Gastroesophageal sphincter (tissue), 4 donors: ENCODE data around the gene NBEA. TPM values are rescaled to one million over a fixed set of nuclear protein-coding genes. Genes with fewer than 3 reads are reported as not detected.

Experiments
- ATAC-seq: fragments of 150-250 bp; one replicate; pipeline ENCODE4 v1.9.1; 2016; ENCODE audit warnings: mild to moderate bottlenecking, moderate library complexity
- H3K27ac ChIP-seq, 4 donors: fragments of 200-600 bp; sonication (generic) in 3 of 4; 1 replicate in 3 of 4; 2 replicates in 1 of 4; pipeline ENCODE4 v1.5.1; 2016 to 2019
- H3K27me3 ChIP-seq: fragments of 200-600 bp; sonication (generic); one replicate; pipeline ENCODE4 v1.5.1; 2019
- H3K36me3 ChIP-seq, 2 donors: fragments of 200-600 bp; sonication (generic); one replicate each; pipeline ENCODE4 v1.5.1; 2019; ENCODE audit warnings: control low read depth in 1 of 2
- H3K4me1 ChIP-seq, 3 donors: fragments of 200-600 bp; sonication (generic); 1 replicate in 2 of 3; 2 replicates in 1 of 3; pipeline ENCODE4 v1.5.1; 2016 to 2019; ENCODE audit warnings: control low read depth in 2 of 3
- H3K4me3 ChIP-seq, 2 donors: fragments of 200-600 bp; sonication (generic); one replicate each; pipeline ENCODE4 v1.5.1; 2019; ENCODE audit warnings: mild to moderate bottlenecking in 1 of 2, moderate library complexity in 1 of 2
- H3K9me3 ChIP-seq, 3 donors: fragments of 200-600 bp; sonication (generic); one replicate each; pipeline ENCODE4 v1.5.1; 2017 to 2019; ENCODE audit warnings: control low read depth in 2 of 3
- CTCF ChIP-seq, 4 experiments: fragments of 200-600 bp in 2 of 4; fragments of 450-650 bp in 2 of 4; sonication (generic) in 1 of 4; IDR thresholded peaks; one replicate each; pipeline ENCODE4 v1.5.1; 2017 to 2019; ENCODE audit warnings: antibody characterized with exemption in 4 of 4, mild to moderate bottlenecking in 2 of 4, moderate library complexity in 2 of 4
- EP300 ChIP-seq: sonication (generic); formaldehyde crosslinking; IDR thresholded peaks from one replicate; pipeline ENCODE4 v1.6.1; 2017; ENCODE audit warnings: antibody characterized with exemption, mild to moderate bottlenecking
- POLR2A ChIP-seq, 2 donors: fragments of 450-650 bp; IDR thresholded peaks; one replicate each; pipeline ENCODE4 v1.6.1; 2017; ENCODE audit warnings: antibody characterized with exemption in 2 of 2, mild to moderate bottlenecking in 2 of 2, moderate library complexity in 1 of 2
- POLR2AphosphoS5 ChIP-seq: sonication (generic); formaldehyde crosslinking; IDR thresholded peaks from one replicate; pipeline ENCODE4 v1.6.1; 2017; ENCODE audit warnings: antibody characterized with exemption
- WGBS, 2 donors: methylation state at CpG; one replicate each; pipeline ENCODE4 v1.1.5; 2018; ENCODE audit warnings: low coverage in 1 of 2; 5-methylcytosine and 5-hydroxymethylcytosine counted together
- total RNA-seq, 4 donors: library from RNA; depleted of rRNA; stranded (reverse); fragments of >200 nt; gene quantifications; one replicate each; pipeline ENCODE4 v1.1.0, GENCODE V29; 2016

NBEA gene
- total RNA-seq, 4 donors from 2014 or later: 24.8 to 52.1 (median 35.4) TPM

- no peak for ATAC-seq
- Histone ChIP-seq H3K4me1 (peaks cover 0 to 29% (median 10%) of the 10 kb centered on the region in 3 donors), H3K27ac (peak overlapping the region; percentile 18 to 69 (median 59)), H3K27me3 (no peaks in the 10 kb centered on the region), H3K9me3 (no peaks in the 10 kb centered on the region), H3K36me3 (no peaks in the 10 kb centered on the region), H3K4me3 (peak overlapping the region; percentile 21 to 29)
- 7 to 17% methylated on average over 8 to 11 of the region's 13 CpGs for WGBS, 2 donors
- TF ChIP-seq EP300 (no peak), POLR2A (IDR thresholded peaks at IDR 0.05) (no peak), CTCF (IDR thresholded peaks at IDR 0.05) (no peak), POLR2AphosphoS5 (no peak)
Measured at GRCh38 chr13:35699825-35700510, 757.9 kb downstream of the NBEA start.

GRCh38 chr13:35700671-35701070 is 758.6 kb downstream of the NBEA start:
- Histone ChIP-seq H3K9me3 (no peaks in the 10 kb centered on the region), H3K36me3 (no peaks in the 10 kb centered on the region), H3K27ac (peak overlapping the region in 3 of 4 donors; percentile 53 to 69 (median 65)), H3K4me1 (peaks cover 0 to 29% (median 10%) of the 10 kb centered on the region in 3 donors), H3K4me3 (no peak overlapping the region), H3K27me3 (no peaks in the 10 kb centered on the region)
- ATAC-seq: no peak
- TF ChIP-seq POLR2AphosphoS5: no peak
- TF ChIP-seq CTCF (IDR thresholded peaks at IDR 0.05): no peak
- no peak for TF ChIP-seq EP300
- no peak for TF ChIP-seq POLR2A (IDR thresholded peaks at IDR 0.05)
- WGBS, 2 donors: 67 to 71% methylated on average over 3 to 4 of the region's 5 CpGs

DNA sequence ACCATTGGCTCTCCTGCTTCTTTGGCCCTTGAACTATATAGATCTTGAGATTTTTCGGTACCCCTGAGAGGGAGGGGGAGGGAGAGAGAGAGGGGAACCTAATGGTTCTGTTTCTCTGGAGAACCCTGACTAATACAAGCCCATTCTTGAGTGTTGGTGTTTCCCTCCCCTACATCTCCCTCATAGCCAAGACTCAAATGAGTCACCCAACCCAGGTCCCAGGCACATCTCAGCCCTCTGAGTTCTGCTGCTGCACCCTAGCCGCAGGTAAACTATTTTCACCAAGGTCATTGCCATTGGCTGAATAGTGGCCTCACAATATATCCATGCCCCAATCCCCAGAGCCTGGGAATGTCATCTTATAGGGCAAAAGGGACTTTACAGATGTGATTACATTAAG is 760.2 kb downstream of the NBEA start:
- H3K27ac ChIP-seq: no peak overlapping the region
- no peaks in the 10 kb centered on the region for H3K9me3 ChIP-seq
- peaks cover 0 to 29% (median 10%) of the 10 kb centered on the region in 3 donors for H3K4me1 ChIP-seq
- H3K27me3 ChIP-seq: no peaks in the 10 kb centered on the region
- ATAC-seq: no peak
- H3K4me3 ChIP-seq: no peak overlapping the region
- TF ChIP-seq EP300 (no peak), CTCF (IDR thresholded peaks at IDR 0.05) (no peak), POLR2AphosphoS5 (no peak), POLR2A (IDR thresholded peaks at IDR 0.05) (no peak)
- no peaks in the 10 kb centered on the region for H3K36me3 ChIP-seq
- 83 to 100% methylated on average over 1 of the region's 2 CpGs for WGBS, 2 donors

DNA sequence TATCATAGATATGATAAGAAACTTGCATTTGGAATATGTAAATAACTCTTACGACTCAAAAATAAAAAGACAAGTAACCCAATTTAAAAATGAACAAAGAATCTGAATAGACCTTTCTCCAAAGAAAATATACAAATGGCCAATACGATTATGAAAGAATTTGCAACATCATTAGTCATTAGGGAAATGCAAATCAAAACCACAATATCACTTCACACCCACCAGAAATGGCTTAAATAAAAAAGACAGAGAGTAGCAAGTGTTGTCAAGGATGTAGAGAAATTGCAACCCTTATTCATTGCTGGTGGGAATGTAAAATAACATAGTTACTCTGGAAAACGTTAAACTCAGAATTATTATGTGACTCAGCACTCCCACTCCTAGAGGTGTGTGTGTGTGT is 761.0 kb downstream of the NBEA start:
- H3K4me3 ChIP-seq: no peak overlapping the region
- TF ChIP-seq POLR2A (IDR thresholded peaks at IDR 0.05) (no peak), CTCF (IDR thresholded peaks at IDR 0.05) (no peak), POLR2AphosphoS5 (no peak), EP300 (no peak)

GRCh38 chr13:35704331-35704730 is 762.3 kb downstream of the NBEA start:
- peaks cover 0 to 19% (median 6%) of the 10 kb centered on the region in 3 donors for H3K4me1 ChIP-seq
- no peak overlapping the region for H3K27ac ChIP-seq
- WGBS, 2 donors: 88 to 92% methylated on average over 1 of the region's 1 CpG
- H3K9me3 ChIP-seq: no peaks in the 10 kb centered on the region
- ATAC-seq: no peak
- no peak overlapping the region for H3K4me3 ChIP-seq
- H3K27me3 ChIP-seq: no peaks in the 10 kb centered on the region
- no peaks in the 10 kb centered on the region for H3K36me3 ChIP-seq
- TF ChIP-seq POLR2AphosphoS5 (no peak), EP300 (no peak), POLR2A (IDR thresholded peaks at IDR 0.05) (no peak), CTCF (IDR thresholded peaks at IDR 0.05) (no peak)

More for the DNA sequence above, 761.0 kb downstream of the NBEA start:
- Histone ChIP-seq H3K36me3 (no peaks in the 10 kb centered on the region), H3K27ac (no peak overlapping the region), H3K27me3 (no peaks in the 10 kb centered on the region), H3K9me3 (no peaks in the 10 kb centered on the region), H3K4me1 (peaks cover 0 to 29% (median 10%) of the 10 kb centered on the region in 3 donors)
- 58 to 71% methylated on average over 3 of the region's 3 CpGs for WGBS, 2 donors
- ATAC-seq: no peak
